GM18498 (cell line): ENCODE data around the gene GDF7.

Source experiments
- ATAC-seq: cut with Tn5 transposase; IDR thresholded peaks from one replicate; pipeline ENCODE4 v1.9.1; 2021; ENCODE audit warnings: mild to moderate bottlenecking, moderate library complexity; ENCODE audit not compliant: unreplicated experiment

The GDF7 gene

GRCh38 chr2:20642055-20642971 is 24.6 kb upstream of the GDF7 start:
- peak; percentile 96 for ATAC-seq

GRCh38 chr2:20643060-20643459 is 23.9 kb upstream of the GDF7 start:
- no peak for ATAC-seq

DNA sequence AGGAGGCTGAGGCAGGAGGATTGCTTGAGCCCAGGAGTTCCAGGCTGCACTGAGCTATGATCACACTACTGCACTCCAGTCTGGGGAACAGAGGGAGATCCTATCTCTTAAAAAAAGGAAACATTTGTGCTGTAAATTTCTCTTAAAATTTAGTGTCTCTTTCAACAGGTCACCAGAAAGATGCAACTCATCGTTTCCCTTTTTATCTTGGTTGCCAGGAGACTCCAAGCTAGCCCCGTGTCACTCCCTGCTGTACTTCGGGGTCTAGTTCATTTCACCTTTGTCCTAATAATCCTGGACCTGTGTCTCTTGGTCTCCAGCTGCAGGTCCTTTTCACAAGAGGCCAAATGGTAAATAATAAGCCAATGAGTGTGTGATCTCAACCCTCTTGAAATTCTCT is 23.1 kb upstream of the GDF7 start:
- no peak for ATAC-seq

GRCh38 chr2:20645301-20645701 is 21.6 kb upstream of the GDF7 start:
- no peak for ATAC-seq

DNA sequence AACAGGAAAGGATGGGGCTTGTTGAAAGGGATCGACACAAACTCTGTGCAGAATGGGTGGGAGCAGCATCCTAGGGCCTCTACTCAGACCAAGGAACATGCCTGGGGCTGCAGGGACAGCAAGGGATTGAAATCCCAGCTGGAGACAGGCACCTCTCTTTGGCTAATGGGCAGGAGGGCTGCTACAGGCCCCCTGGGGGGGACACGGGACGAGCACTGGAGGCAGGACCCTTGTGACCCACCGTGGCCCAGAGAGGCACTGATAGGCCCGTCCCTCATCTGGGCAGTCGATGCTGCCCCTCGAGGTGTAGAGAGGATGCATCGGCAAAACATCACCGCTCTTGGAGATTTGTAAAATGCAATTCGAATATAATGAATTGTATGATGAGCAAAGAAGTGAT is 21.2 kb upstream of the GDF7 start:
- no peak for ATAC-seq

DNA sequence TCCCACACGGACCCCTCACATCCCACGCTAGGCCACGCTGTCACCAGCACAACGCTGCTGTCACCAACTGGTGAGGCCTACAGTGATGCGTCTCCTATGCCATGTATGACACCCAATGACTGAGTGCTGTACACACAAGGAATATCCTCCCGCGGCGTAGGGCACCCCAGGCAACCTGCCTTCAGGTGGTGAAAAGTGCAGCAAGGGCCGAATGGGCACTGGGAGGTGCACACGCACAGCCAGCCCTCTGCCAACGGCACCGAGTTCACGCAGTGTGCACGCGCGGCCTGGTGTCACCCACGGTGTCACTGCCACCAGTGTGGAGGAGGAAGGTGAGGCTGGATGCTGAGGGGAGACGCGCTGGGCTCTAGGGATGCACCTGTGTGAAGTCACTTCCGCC is 20.5 kb upstream of the GDF7 start:
- ATAC-seq, result no peak

DNA sequence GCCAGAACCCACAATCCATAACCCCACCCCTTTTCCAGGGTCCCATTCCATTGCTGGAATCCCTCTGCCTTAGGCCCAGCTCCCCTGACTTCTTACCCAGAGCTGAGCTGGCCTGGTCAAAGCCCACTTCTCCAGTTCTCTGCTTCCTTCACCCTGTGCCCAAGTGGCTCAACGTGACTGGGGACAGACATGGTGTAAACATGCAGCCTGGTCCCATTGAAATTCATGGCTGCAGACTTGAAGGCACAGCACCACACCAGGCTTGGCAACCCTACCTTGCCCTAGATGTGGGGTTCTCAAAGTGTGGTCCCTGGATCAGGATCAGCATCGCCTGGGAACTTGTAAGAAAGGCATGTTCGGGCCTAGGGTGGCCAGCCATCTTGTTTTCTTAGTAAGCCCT is 19.7 kb upstream of the GDF7 start:
- ATAC-seq, result no peak

- ATAC-seq, result no peak
Observed at GRCh38 chr2:20647738-20648137, 19.2 kb upstream of the GDF7 start.

- ATAC-seq, result no peak
Observed at GRCh38 chr2:20648206-20648605, 18.7 kb upstream of the GDF7 start.

DNA sequence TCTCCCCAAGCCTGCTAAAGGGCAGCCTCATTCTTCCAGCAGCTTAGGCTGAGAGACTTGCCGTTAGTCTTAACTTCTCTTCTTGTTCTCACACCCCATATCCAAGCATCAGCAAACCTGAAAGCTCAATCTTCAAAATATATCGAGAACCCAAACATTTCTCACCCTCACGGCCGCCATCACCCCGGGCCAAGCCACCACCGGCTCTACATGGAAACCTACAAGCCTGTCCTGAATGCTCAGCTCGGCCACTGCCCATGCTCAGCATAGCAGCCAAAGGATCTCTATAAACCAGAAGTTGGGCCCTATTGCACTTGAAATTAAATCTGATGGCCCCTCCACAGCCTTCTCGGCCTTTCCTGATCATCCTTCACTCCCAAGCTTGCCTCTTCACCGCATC is 18.1 kb upstream of the GDF7 start:
- ATAC-seq, result no peak

DNA sequence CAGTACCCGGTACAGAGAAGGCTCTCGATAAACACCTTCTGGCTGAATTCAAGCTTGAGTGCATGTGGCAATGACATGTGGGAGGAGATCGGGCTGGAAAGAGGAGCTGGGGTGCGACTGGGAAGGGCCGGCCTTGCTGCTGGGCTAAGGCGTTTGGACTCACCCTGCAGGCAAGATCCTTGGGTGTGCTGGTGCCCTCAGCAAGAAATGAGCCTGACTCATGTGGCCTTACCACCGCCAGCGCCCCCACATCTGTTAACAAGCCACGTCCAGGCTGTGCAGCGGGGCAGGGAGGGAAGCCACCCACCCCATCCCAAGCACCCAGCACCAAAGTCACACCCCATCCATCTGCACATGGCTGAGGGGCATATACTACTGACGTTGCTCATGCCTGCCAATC is 17.4 kb upstream of the GDF7 start:
- ATAC-seq, result no peak

DNA sequence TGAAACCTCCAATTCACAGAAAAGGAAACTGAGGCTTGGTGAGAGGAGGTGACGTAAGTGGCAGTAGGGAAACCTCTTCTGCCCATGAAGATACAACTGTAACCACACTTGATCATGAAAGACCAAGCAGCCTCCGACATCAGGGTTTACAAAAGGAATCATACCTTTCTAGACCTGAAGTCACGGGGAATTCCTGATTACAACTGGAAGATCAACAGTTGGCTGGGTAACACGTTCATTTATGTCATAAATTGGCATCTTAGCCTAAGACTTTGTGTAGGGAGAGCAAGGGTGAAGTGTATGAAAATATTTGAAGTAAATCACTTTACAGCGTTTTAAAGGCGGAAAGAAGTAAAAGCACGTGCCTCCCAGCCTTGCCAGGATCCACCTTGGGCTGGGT is 17.0 kb upstream of the GDF7 start:
- ATAC-seq, result no peak

DNA sequence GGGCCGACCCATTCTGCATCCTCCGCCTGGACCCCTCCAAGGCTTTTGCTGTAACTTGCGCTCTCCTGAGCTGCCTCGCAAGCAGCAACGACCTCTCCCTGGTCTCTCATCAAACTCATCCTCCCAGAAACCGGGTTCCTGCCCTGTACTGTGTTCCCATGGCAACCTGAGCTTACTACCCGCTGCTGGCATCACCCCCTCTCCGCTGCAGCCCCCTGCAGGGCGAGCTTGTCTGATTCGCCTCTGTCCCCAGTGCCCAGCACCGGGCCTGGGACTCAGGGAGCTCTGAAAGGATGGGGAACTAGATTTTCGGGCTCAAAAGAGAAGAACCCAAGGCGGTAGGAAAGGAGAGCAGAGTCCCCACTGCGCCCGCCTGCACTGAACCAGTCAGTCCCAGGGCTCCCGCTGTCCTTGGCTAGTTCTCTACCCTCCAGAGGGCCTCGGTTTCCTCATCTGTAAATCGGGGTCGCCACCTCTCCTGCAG is 16.5 kb upstream of the GDF7 start:
- ATAC-seq, result peak; percentile 8

DNA sequence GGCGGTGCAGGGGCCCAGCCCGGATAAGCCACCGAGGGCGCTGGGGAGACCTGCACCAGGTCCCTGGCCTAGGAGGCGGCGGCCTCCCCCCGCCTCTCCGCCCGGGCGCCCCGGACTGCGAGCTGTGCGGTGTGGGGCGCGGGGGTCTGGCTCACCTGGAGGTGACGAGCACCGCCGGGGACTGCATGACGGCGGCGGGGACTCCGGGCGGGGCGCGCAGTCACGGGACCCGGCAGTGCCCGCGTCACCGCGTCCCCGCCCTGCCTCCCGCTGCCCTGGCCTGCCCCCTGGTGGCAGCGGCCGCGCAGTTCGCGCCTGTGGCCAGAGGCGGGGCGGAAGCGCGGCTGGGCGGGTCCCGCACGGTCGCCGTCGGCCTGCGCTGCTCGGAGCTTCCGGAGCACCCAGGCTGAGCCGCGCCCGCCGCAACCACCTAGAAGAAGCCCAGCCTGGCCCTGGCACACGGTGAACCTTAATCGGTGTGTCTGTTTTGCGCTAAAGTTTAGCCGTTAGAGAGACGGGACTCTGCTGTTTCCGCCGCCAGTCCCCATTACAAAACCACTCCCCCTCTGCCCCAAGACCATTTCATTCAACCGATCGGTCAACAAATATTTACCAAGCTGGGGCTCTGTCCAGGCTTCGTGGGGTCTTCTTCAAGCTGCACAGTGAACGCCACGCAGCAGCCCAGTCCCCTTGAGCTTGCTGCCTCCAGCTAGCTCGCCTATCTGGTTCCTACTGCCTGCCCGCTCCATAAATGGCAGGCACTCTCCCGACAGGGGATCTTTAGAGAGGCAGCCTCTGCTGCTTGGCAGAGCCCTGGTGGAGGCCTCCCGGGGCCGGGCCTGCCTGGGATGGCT is 15.8 kb upstream of the GDF7 start, which contains the start of gene HS1BP3:
Gene HS1BP3 (minus strand): TSS at position 222 of the 854 bp plus-strand sequence. CDS start 35 bp downstream, at position 187.
- ATAC-seq, result peak; percentile 97

DNA sequence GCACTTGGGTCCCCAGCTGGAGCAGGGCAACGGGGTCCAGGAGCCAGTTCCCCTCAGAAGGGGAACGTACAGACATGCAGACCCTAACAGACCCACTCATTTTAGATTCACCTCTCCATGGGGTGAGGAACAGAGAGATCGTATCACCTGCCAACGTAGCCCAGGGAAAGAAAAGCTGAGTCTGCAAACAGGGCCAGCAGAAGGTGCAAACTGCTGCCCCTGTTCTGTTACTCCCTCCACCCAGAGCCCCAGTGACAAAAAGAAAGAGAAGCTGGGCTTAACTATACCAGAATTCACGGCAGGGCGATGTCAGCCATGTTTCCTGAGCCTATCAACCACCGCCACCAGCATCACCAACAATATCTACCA is 15.2 kb upstream of the GDF7 start:
- ATAC-seq, result no peak

DNA sequence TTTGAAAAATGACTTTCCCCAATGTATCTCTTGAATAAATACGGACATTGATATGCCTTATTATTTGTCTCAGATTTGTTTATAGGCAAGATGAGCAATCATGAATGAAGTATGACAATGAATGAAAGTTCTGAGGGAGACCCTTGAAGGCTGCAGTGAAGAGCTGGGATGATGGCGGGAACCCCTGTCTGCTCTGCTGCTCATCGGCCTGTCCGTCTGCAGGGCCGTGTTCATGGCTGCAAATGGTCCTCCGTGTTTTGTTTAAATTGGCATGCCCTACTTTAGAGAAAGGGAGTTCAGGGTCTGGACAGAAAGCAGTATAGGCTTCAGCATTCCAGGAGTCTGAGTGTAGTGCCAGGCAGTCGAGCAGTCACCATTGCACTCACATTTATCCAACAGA is 14.8 kb upstream of the GDF7 start:
- ATAC-seq, result no peak

DNA sequence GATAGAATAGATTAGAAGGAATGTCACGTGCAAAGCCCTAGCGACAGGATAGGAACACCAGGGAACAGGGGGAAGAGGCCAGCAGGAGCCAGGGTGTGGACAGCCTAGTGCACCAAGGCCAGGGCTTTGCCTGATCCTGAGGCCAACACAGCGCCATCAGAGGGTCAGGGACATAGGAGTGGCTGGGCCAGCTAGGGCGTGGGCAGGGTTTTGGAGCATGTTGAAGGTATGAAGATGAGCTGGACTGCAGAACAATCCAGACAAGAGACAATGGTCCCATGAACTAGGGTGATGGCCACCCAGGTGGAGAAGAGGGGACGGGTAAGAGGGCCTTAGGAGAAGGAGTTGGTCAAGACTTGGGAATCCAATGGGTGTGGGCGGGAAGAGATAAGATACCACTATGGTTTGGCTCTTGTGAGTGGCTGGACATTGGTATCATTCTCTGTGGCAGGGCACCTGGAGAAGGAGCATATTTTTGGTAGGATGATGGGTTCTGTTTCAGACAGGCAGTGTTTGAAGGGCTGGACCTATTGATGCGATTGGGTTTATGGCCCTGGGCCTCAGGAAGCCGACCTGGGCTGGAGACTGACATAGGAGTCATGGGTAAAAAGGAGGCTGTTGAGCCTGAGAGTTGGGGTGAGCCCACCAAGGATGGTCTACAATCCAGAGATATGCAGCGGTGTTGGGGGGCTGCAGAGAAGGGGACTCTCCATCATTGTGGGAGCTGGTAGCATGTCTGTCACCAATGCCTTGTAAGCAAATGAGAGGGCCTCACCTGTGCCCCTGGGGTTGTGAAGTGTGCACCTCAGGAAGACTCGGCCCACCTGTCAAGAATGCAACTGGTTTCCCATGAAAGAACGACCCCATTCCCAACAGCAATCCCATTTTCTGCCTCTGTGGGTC is 14.0 kb upstream of the GDF7 start:
- no peak for ATAC-seq

DNA sequence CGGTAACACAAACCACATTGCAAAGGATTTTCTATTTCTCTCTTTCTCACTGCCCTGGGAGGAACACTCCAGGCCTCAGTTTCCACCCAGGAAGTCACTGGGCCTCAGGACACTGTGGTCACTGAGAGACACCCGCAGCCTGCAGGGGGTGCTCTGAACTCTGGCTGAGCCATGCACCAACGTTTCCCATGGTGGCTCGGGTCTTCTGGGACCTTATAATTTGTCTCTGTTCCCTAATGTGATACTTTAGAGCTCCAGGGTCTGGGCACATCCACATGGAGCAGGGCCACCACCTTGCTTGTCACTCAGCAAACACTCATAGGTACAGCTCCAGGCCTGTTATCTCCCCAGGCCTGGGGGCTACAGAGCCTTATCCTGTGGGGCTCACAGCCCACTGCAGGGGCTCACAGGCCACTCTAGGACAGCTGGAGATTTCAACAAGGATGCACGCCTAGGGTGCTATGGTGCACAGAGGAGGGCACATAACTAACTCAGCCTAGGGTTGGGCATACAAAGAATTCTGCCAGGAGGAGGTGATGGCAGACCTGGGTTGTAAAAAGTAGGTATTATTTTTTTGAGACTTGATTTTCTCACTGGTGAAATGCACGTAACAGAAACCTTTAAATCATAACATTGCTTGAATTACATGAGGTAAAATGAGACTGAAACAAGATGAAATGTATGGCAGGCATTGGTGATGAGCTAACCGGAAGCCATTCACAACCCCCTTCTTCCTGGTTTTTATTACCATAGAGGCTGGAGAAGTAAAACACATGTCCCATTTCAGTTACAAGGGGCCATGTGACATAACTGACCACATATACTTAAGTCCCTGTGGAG is 13.0 kb upstream of the GDF7 start:
- no peak for ATAC-seq

GRCh38 chr2:20654535-20654813 is 12.5 kb upstream of the GDF7 start:
- ATAC-seq, result no peak

GRCh38 chr2:20656561-20656960 is 10.4 kb upstream of the GDF7 start:
- no peak for ATAC-seq
